CD4-positive, alpha-beta T cell (primary cell): ENCODE measurements around the gene HTRA2. TPM values are rescaled to one million over a fixed set of nuclear protein-coding genes. Genes with fewer than 3 reads are reported as not detected.
A peak's percentile ranks its signal among the peaks of the same experiment; 100 is the strongest.

Experiments
- ATAC-seq: fragments of 200-7000 bp; cut with Tn5 transposase; one replicate; pipeline ENCODE4 v1.10.0; 2022; ENCODE audit warnings: mild to moderate bottlenecking; ENCODE audit not compliant: poor library complexity
- CTCF ChIA-PET: fragments of 350-600 bp; sonication (Branson Sonifier 250); formaldehyde crosslinking; loops from one replicate; lab custom pipeline; 2021; ENCODE audit warnings: antibody characterized with exemption, inconsistent platforms; lab: Charles Lee
- POLR2A ChIA-PET: fragments of 350-600 bp; sonication (Branson Sonifier 250); formaldehyde crosslinking; loops from one replicate; lab custom pipeline; 2021; ENCODE audit warnings: antibody characterized with exemption, inconsistent platforms; lab: Charles Lee
- DNase-seq, 14 experiments: peaks; one replicate each; pipeline ENCODE4 v3.0.0-alpha.2; 2013 to 2020; ENCODE audit warnings: mixed read lengths in 2 of 14
- H3K27ac ChIP-seq, 2 donors: one replicate each; pipeline versions ENCODE4 v1.5.1 to v1.7.0; 2013; ENCODE audit warnings: low read length in 2 of 2, low read depth in 1 of 2, mild to moderate bottlenecking in 1 of 2
- H3K27me3 ChIP-seq, 2 experiments: 1 replicate in 1 of 2; 2 replicates in 1 of 2; pipeline versions ENCODE4 v1.6.1 to v1.7.0; 2013; ENCODE audit warnings: low read length in 2 of 2, control low read depth in 1 of 2, mild to moderate bottlenecking in 1 of 2, moderate library complexity in 1 of 2; ENCODE audit not compliant: insufficient read depth in 2 of 2, control insufficient read depth in 1 of 2
- H3K36me3 ChIP-seq: one replicate; pipeline ENCODE4 v1.6.1; 2013; ENCODE audit warnings: low read length, control low read depth; ENCODE audit not compliant: insufficient read depth
- H3K4me1 ChIP-seq: one replicate; pipeline ENCODE4 v1.6.1; 2013; ENCODE audit warnings: low read length, control low read depth; ENCODE audit not compliant: insufficient read depth
- H3K4me3 ChIP-seq: one replicate; pipeline ENCODE4 v1.5.1; 2013; ENCODE audit warnings: mild to moderate bottlenecking, low read length, moderate library complexity
- H3K9me3 ChIP-seq, 2 experiments: 1 replicate in 1 of 2; 2 replicates in 1 of 2; pipeline versions ENCODE4 v1.6.1 to v1.7.0; 2013; ENCODE audit warnings: low read length in 2 of 2, mild to moderate bottlenecking in 2 of 2, control low read depth in 1 of 2, moderate library complexity in 1 of 2; ENCODE audit not compliant: control insufficient read depth in 1 of 2, insufficient read depth in 1 of 2
- H3K27ac Mint-ChIP-seq: one replicate; pipeline ENCODE4 v1.8.0; 2020; ENCODE audit warnings: mixed read lengths
- H3K27me3 Mint-ChIP-seq: one replicate; pipeline ENCODE4 v1.8.0; 2021; ENCODE audit warnings: mixed read lengths
- H3K36me3 Mint-ChIP-seq: one replicate; pipeline ENCODE4 v1.8.0; 2021; ENCODE audit warnings: low read depth, mixed read lengths
- H3K4me1 Mint-ChIP-seq: one replicate; pipeline ENCODE4 v1.8.0; 2021; ENCODE audit warnings: low read depth, mixed read lengths
- H3K4me3 Mint-ChIP-seq: one replicate; pipeline ENCODE4 v1.8.0; 2020; ENCODE audit warnings: mild to moderate bottlenecking, mixed read lengths
- H3K9me3 Mint-ChIP-seq: one replicate; pipeline ENCODE4 v1.8.0; 2020; ENCODE audit warnings: mixed read lengths
- CTCF ChIP-seq: fragments of 200-600 bp; IDR thresholded peaks from one replicate; pipeline ENCODE4 v1.8.0; 2022; ENCODE audit warnings: antibody characterized with exemption, mild to moderate bottlenecking
- intact Hi-C, 2 experiments: fragments of 100-400 bp; cut with DNase I in 1 of 2; cut with micrococcal nuclease in 1 of 2; formaldehyde crosslinking; loops; one replicate each; pipeline versions ENCODE4 v1.15.1 to v1.9.0; 2023 to 2025; cut with DNase I, micrococcal nuclease
- total RNA-seq, 174 experiments: library from RNA in 2 of 174; stranded (reverse) in 2 of 174; gene quantifications; one replicate each; pipeline ENCODE4 v1.2.3 and lab custom pipeline; 2021 to 2026

The HTRA2 gene
- total RNA-seq, 2 experiments from 2014 or later, result 15.3 to 16.0 TPM

- H3K27ac Mint-ChIP-seq, result peak overlapping the region; percentile 84
- Histone ChIP-seq H3K9me3 (peaks cover 0 to 4% of the 10 kb centered on the region in 2 experiments), H3K36me3 (peaks cover 12% of the 10 kb centered on the region), H3K4me1 (peaks cover 28% of the 10 kb centered on the region), H3K27ac (peak overlapping the region; percentile 51 to 75), H3K4me3 (peak overlapping the region; percentile 80), H3K27me3 (peaks cover 0 to 5% of the 10 kb centered on the region in 2 experiments)
- CTCF ChIA-PET, result interaction anchor here (0.5 to 1.3 kb wide), 2 partner anchors 23 to 1378 kb away, joined by 4 read pairs; no protein-coding TSS in a partner anchor
- no peak for TF ChIP-seq CTCF
- DNase-seq (peak in 13 of 14 experiments; percentile 21 to 67 (median 39)), ATAC-seq (peak; percentile 58)
- H3K9me3 Mint-ChIP-seq, result no peaks in the 10 kb centered on the region
- H3K27me3 Mint-ChIP-seq, result peaks cover 18% of the 10 kb centered on the region
- intact Hi-C loops, result loop anchor here (1.0 to 10.0 kb wide), 3 partner anchors 25 to 100 kb away; partner anchors contain the start of genes AUP1 (in 1 of the 2), HTRA2 (in 1 of the 2) and SEMA4F (in 1 of the 2)
- POLR2A ChIA-PET, result no interaction called here
- peak overlapping the region; percentile 94 for H3K4me3 Mint-ChIP-seq
- peaks cover 14% of the 10 kb centered on the region for H3K36me3 Mint-ChIP-seq
- peaks cover 12% of the 10 kb centered on the region for H3K4me1 Mint-ChIP-seq
Observed at GRCh38 chr2:74554820-74555531, 25.2 kb downstream of the HTRA2 start.

- POLR2A ChIA-PET, result no interaction called here
- no peak for TF ChIP-seq CTCF
- Mint-ChIP-seq H3K4me3 (peak overlapping the region; percentile 94), H3K27ac (peak overlapping the region; percentile 84), H3K9me3 (no peaks in the 10 kb centered on the region), H3K27me3 (peaks cover 16% of the 10 kb centered on the region), H3K36me3 (peaks cover 14% of the 10 kb centered on the region), H3K4me1 (peaks cover 12% of the 10 kb centered on the region)
- Histone ChIP-seq H3K4me3 (peak overlapping the region; percentile 80), H3K9me3 (peaks cover 0 to 4% of the 10 kb centered on the region in 2 experiments), H3K36me3 (peaks cover 12% of the 10 kb centered on the region), H3K27me3 (no peaks in the 10 kb centered on the region), H3K4me1 (peaks cover 28% of the 10 kb centered on the region), H3K27ac (no peak overlapping the region)
- no peak for ATAC-seq
- CTCF ChIA-PET, result interaction anchor here (1.3 kb wide), 1 partner anchor 24 kb away, joined by 4 read pairs; no protein-coding TSS in a partner anchor
- intact Hi-C loops, result loop anchor here in 1 of 2 experiments (10.0 kb wide), 1 partner anchor 99 kb away; the partner anchor contains the start of gene SEMA4F
- peak in 2 of 14 experiments; percentile 28 to 33 for DNase-seq
Observed at GRCh38 chr2:74555610-74556103, 25.9 kb downstream of the HTRA2 start.

GRCh38 chr2:74556159-74556558 is 26.4 kb downstream of the HTRA2 start:
- Histone ChIP-seq H3K4me1 (peaks cover 28% of the 10 kb centered on the region), H3K27ac (no peak overlapping the region), H3K27me3 (no peaks in the 10 kb centered on the region), H3K4me3 (no peak overlapping the region), H3K36me3 (peaks cover 12% of the 10 kb centered on the region), H3K9me3 (peaks cover 0 to 4% of the 10 kb centered on the region in 2 experiments)
- Mint-ChIP-seq H3K4me1 (peaks cover 12% of the 10 kb centered on the region), H3K9me3 (no peaks in the 10 kb centered on the region), H3K27me3 (peaks cover 15% of the 10 kb centered on the region), H3K36me3 (peaks cover 14% of the 10 kb centered on the region), H3K27ac (peak overlapping the region; percentile 84), H3K4me3 (peak overlapping the region; percentile 94)
- DNase-seq, result no peak
- TF ChIP-seq CTCF, result no peak
- CTCF ChIA-PET, result interaction anchor here (1.3 kb wide), 1 partner anchor 24 kb away, joined by 4 read pairs; no protein-coding TSS in a partner anchor
- ATAC-seq, result no peak
- intact Hi-C loops, result loop anchor here in 1 of 2 experiments (10.0 kb wide), 1 partner anchor 99 kb away; the partner anchor contains the start of gene SEMA4F
- POLR2A ChIA-PET, result no interaction called here
